GM15510 (cell line): ENCODE results near the gene S1PR2.
A peak's percentile ranks its signal among the peaks of the same experiment; 100 is the strongest.

ENCODE experiments used
- POLR2A ChIP-seq: IDR thresholded peaks from 3 replicates; pipeline ENCODE4 v1.6.1; 2011; ENCODE audit warnings: borderline replicate concordance; ENCODE audit not compliant: insufficient read length; ENCODE audit errors: extremely low read depth

S1PR2 gene

GRCh38 chr19:10211691-10212090 is 19.4 kb downstream of the S1PR2 start:
- TF ChIP-seq POLR2A: no peak

- no peak for TF ChIP-seq POLR2A
Observed at GRCh38 chr19:10211061-10211460, 20.1 kb downstream of the S1PR2 start.

GRCh38 chr19:10209315-10209714 is 21.8 kb downstream of the S1PR2 start:
- TF ChIP-seq POLR2A: no peak

GRCh38 chr19:10207026-10207425 is 24.1 kb downstream of the S1PR2 start:
- TF ChIP-seq POLR2A: no peak

GRCh38 chr19:10206226-10206885 is 24.8 kb downstream of the S1PR2 start:
- no peak for TF ChIP-seq POLR2A

GRCh38 chr19:10205636-10206035 is 25.5 kb downstream of the S1PR2 start:
- no peak for TF ChIP-seq POLR2A

GRCh38 chr19:10203686-10204085 is 27.4 kb downstream of the S1PR2 start:
- TF ChIP-seq POLR2A: no peak

GRCh38 chr19:10201176-10201575 is 30.0 kb downstream of the S1PR2 start:
- TF ChIP-seq POLR2A: no peak

- no peak for TF ChIP-seq POLR2A
Observed at GRCh38 chr19:10195199-10195519, 36.0 kb downstream of the S1PR2 start.

GRCh38 chr19:10194500-10195198 is 36.5 kb downstream of the S1PR2 start, which contains the start of gene DNMT1:
Gene DNMT1 (minus strand): TSS chr19:10194953. CDS start chr19:10194899, 54 bp downstream.
- peak; percentile 97 for TF ChIP-seq POLR2A

- TF ChIP-seq POLR2A: no peak
Observed at GRCh38 chr19:10193790-10194499, 37.2 kb downstream of the S1PR2 start.

GRCh38 chr19:10192922-10193321 is 38.2 kb downstream of the S1PR2 start:
- no peak for TF ChIP-seq POLR2A

GRCh38 chr19:10191347-10191746 is 39.8 kb downstream of the S1PR2 start:
- no peak for TF ChIP-seq POLR2A

GRCh38 chr19:10190026-10190425 is 41.1 kb downstream of the S1PR2 start:
- no peak for TF ChIP-seq POLR2A

- TF ChIP-seq POLR2A: no peak
Observed at GRCh38 chr19:10189616-10190015, 41.5 kb downstream of the S1PR2 start.

- no peak for TF ChIP-seq POLR2A
Observed at GRCh38 chr19:10187315-10187714, 43.8 kb downstream of the S1PR2 start.
